ENCODE data around the gene PTPRT.

PTPRT gene

GRCh38 chr20:42204109-42204660, 985.5 kb downstream of the PTPRT start:
- ATAC-seq (ENCODE audit: insufficient read depth, low read depth) (no peak), DNase-seq (no peak)
- Histone ChIP-seq H3K9me3 (ENCODE audit: insufficient read depth, low read length, severe bottlenecking) (no peaks in the 10 kb centered on the region), H3K79me2 (ENCODE audit: insufficient read depth, low read length) (no peaks in the 10 kb centered on the region), H3K27me3 (ENCODE audit: insufficient read depth, low read length, poor library complexity) (no peaks in the 10 kb centered on the region), H3K4me3 (ENCODE audit: low read depth in 1 of 2, low read length in 2 of 2) (no peak overlapping the region), H3K9ac (ENCODE audit: low read depth, low read length) (no peak overlapping the region), H4K20me1 (ENCODE audit: insufficient read depth, low read length) (no peaks in the 10 kb centered on the region), H3K4me2 (ENCODE audit: insufficient read depth, low read length) (no peak overlapping the region), H3K36me3 (ENCODE audit: insufficient read depth, low read length) (no peaks in the 10 kb centered on the region), H3K4me1 (ENCODE audit: insufficient read depth, low read length) (no peaks in the 10 kb centered on the region), H3K27ac (ENCODE audit: low read length) (no peak overlapping the region), H2AFZ (ENCODE audit: low read depth, low read length) (no peak overlapping the region)
- TF ChIP-seq, protein P1, sequence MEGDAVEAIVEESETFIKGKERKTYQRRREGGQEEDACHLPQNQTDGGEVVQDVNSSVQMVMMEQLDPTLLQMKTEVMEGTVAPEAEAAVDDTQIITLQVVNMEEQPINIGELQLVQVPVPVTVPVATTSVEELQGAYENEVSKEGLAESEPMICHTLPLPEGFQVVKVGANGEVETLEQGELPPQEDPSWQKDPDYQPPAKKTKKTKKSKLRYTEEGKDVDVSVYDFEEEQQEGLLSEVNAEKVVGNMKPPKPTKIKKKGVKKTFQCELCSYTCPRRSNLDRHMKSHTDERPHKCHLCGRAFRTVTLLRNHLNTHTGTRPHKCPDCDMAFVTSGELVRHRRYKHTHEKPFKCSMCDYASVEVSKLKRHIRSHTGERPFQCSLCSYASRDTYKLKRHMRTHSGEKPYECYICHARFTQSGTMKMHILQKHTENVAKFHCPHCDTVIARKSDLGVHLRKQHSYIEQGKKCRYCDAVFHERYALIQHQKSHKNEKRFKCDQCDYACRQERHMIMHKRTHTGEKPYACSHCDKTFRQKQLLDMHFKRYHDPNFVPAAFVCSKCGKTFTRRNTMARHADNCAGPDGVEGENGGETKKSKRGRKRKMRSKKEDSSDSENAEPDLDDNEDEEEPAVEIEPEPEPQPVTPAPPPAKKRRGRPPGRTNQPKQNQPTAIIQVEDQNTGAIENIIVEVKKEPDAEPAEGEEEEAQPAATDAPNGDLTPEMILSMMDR (IDR thresholded peaks at IDR 0.05; ENCODE audit: borderline replicate concordance, extremely low read depth, low read length, poor library complexity, severe bottlenecking): peak; percentile 44
- TF ChIP-seq EZH2 (IDR thresholded peaks at IDR 0.05; ENCODE audit: borderline replicate concordance, low read depth, low read length, severe bottlenecking): no peak

DNA sequence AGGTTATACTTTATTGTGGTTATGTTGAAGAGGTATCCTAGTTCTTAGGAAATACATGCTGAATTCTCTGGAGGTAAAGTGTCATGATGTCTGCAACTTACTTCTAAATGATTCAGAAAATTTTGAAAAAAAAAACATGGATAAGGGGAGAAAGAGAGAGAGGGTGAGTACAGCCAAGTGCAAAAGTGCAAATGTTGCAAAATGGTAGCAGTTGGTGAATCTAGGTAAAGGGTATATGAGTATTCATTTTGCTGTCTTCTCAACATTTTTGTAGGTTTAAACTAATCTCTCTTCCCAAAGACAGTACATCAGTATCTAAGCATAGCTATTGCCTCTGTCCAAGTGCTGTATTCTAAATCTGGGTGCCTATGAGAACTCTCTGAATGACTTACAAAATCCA, 992.1 kb downstream of the PTPRT start:
- no peak overlapping the region for H2AFZ ChIP-seq (ENCODE audit: low read depth, low read length)
- no peaks in the 10 kb centered on the region for H3K27me3 ChIP-seq (ENCODE audit: insufficient read depth, low read length, poor library complexity)
- H3K4me2 ChIP-seq (ENCODE audit: insufficient read depth, low read length): no peak overlapping the region
- TF ChIP-seq EZH2 (IDR thresholded peaks at IDR 0.05; ENCODE audit: borderline replicate concordance, low read depth, low read length, severe bottlenecking): no peak
- TF ChIP-seq, protein P1 (IDR thresholded peaks at IDR 0.05; ENCODE audit: borderline replicate concordance, extremely low read depth, low read length, poor library complexity, severe bottlenecking): no peak
- H3K9ac ChIP-seq (ENCODE audit: low read depth, low read length): no peak overlapping the region
- no peak overlapping the region for H3K4me3 ChIP-seq (ENCODE audit: low read depth in 1 of 2, low read length in 2 of 2)
- DNase-seq (no peak), ATAC-seq (ENCODE audit: insufficient read depth, low read depth) (no peak)
- no peaks in the 10 kb centered on the region for H3K4me1 ChIP-seq (ENCODE audit: insufficient read depth, low read length)
- H3K27ac ChIP-seq (ENCODE audit: low read length): no peak overlapping the region
- H3K36me3 ChIP-seq (ENCODE audit: insufficient read depth, low read length): no peaks in the 10 kb centered on the region
- no peaks in the 10 kb centered on the region for H3K79me2 ChIP-seq (ENCODE audit: insufficient read depth, low read length)
- H4K20me1 ChIP-seq (ENCODE audit: insufficient read depth, low read length): no peaks in the 10 kb centered on the region
- no peaks in the 10 kb centered on the region for H3K9me3 ChIP-seq (ENCODE audit: insufficient read depth, low read length, severe bottlenecking)

- H3K4me3 ChIP-seq (ENCODE audit: low read depth in 1 of 2, low read length in 2 of 2): no peak overlapping the region
- ATAC-seq (ENCODE audit: insufficient read depth, low read depth) (no peak), DNase-seq (no peak)
- no peak overlapping the region for H3K9ac ChIP-seq (ENCODE audit: low read depth, low read length)
- no peak for TF ChIP-seq EZH2 (IDR thresholded peaks at IDR 0.05; ENCODE audit: borderline replicate concordance, low read depth, low read length, severe bottlenecking)
- TF ChIP-seq, protein P1 (IDR thresholded peaks at IDR 0.05; ENCODE audit: borderline replicate concordance, extremely low read depth, low read length, poor library complexity, severe bottlenecking): no peak
- H2AFZ ChIP-seq (ENCODE audit: low read depth, low read length): no peak overlapping the region
- H3K4me2 ChIP-seq (ENCODE audit: insufficient read depth, low read length): no peak overlapping the region
- no peaks in the 10 kb centered on the region for H3K79me2 ChIP-seq (ENCODE audit: insufficient read depth, low read length)
- no peaks in the 10 kb centered on the region for H3K36me3 ChIP-seq (ENCODE audit: insufficient read depth, low read length)
- no peaks in the 10 kb centered on the region for H4K20me1 ChIP-seq (ENCODE audit: insufficient read depth, low read length)
- H3K27me3 ChIP-seq (ENCODE audit: insufficient read depth, low read length, poor library complexity): no peaks in the 10 kb centered on the region
- H3K4me1 ChIP-seq (ENCODE audit: insufficient read depth, low read length): no peaks in the 10 kb centered on the region
- no peaks in the 10 kb centered on the region for H3K9me3 ChIP-seq (ENCODE audit: insufficient read depth, low read length, severe bottlenecking)
- no peak overlapping the region for H3K27ac ChIP-seq (ENCODE audit: low read length)
Observed at GRCh38 chr20:42193119-42193518, 996.6 kb downstream of the PTPRT start.

DNA sequence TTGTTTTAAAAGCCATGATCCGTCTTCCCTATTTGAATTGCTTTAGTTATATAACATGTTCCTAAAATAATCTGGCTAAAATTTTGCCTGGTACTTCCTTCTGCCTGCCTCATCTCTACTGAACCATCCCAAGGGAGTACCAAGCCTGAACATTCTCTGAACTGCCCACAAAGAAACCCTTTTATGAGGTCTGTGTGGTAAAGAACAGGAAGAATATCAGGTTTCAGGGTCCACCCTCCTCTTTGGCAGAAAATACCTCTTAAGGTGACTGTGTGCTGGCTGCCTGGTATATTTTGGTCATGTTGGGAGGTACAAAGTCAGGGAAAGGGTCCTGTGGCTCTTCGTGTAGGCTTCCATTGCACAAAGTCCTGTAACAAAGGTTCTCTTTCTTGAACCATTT, 997.4 kb downstream of the PTPRT start:
- TF ChIP-seq, protein P1 (IDR thresholded peaks at IDR 0.05; ENCODE audit: borderline replicate concordance, extremely low read depth, low read length, poor library complexity, severe bottlenecking): no peak
- TF ChIP-seq EZH2 (IDR thresholded peaks at IDR 0.05; ENCODE audit: borderline replicate concordance, low read depth, low read length, severe bottlenecking): no peak
- H3K79me2 ChIP-seq (ENCODE audit: insufficient read depth, low read length): no peaks in the 10 kb centered on the region
- H4K20me1 ChIP-seq (ENCODE audit: insufficient read depth, low read length): no peaks in the 10 kb centered on the region
- H2AFZ ChIP-seq (ENCODE audit: low read depth, low read length): no peak overlapping the region
- H3K36me3 ChIP-seq (ENCODE audit: insufficient read depth, low read length): no peaks in the 10 kb centered on the region
- H3K9me3 ChIP-seq (ENCODE audit: insufficient read depth, low read length, severe bottlenecking): no peaks in the 10 kb centered on the region
- no peaks in the 10 kb centered on the region for H3K27me3 ChIP-seq (ENCODE audit: insufficient read depth, low read length, poor library complexity)
- H3K4me2 ChIP-seq (ENCODE audit: insufficient read depth, low read length): no peak overlapping the region
- no peak overlapping the region for H3K9ac ChIP-seq (ENCODE audit: low read depth, low read length)
- H3K27ac ChIP-seq (ENCODE audit: low read length): no peak overlapping the region
- DNase-seq: no peak
- H3K4me1 ChIP-seq (ENCODE audit: insufficient read depth, low read length): no peaks in the 10 kb centered on the region
- H3K4me3 ChIP-seq (ENCODE audit: low read depth in 1 of 2, low read length in 2 of 2): no peak overlapping the region
- ATAC-seq (ENCODE audit: insufficient read depth, low read depth): no peak
